ENCODE results near the gene APH1A.
A peak's percentile ranks its signal among the peaks of the same experiment; 100 is the strongest.
"Not testable (repeated sequence)": the region's sequence is repeated elsewhere in the genome, so short reads cannot be mapped to it uniquely, and the experiment has no call there.

The APH1A gene

DNA sequence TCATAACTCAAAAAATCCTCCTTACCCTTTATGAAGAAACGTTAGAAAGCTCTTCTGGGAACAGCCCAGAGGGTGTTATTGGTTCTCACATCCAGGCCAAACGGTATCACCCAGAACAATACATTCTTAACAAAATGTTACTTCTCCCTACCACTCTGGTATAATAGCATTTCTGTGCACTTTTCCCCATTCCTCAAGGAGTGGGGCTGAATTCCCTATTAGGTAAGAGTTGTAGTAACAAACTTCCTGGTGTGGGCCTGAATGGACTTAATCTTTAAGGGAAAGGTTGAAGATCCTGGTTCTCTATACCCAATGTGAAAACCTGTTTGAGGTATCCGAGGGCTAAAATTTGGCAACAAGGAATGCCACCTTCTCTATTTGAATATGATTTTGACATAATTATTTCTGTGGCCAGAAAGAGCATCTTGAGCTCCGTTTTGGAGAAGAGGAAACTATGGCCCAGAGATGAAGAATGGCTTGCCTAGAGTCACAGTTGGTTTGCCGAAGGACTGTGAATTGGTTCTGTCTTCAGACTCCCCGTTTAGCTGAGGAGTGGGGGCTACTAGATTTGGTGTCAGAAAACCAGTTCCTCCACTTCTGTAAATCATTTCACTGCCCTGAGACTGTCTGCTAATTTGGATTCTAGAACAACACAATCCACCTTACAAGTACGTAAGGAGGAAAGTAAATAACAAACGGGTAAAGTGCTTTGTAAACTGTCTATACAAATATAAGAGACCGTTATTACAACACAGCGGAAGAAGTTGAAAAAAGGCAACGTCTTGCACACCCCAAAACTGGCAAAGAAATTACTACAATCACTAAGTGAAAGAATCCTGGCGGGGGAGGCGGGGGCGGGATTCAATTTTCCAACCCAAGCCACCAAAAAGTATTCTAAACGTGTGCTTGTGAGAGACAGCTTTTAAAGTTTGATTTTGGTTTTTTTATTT lies 35.2 kb downstream of the APH1A start:
- no peak for DNase-seq (ENCODE audit: low spot score)

- DNase-seq (ENCODE audit: low spot score): not testable (repeated sequence)
Measured at GRCh38 chr1:150232921-150233320, 35.9 kb downstream of the APH1A start.

GRCh38 chr1:150228246-150228645 lies 40.6 kb downstream of the APH1A start:
- not testable (repeated sequence) for DNase-seq (ENCODE audit: low spot score)

DNA sequence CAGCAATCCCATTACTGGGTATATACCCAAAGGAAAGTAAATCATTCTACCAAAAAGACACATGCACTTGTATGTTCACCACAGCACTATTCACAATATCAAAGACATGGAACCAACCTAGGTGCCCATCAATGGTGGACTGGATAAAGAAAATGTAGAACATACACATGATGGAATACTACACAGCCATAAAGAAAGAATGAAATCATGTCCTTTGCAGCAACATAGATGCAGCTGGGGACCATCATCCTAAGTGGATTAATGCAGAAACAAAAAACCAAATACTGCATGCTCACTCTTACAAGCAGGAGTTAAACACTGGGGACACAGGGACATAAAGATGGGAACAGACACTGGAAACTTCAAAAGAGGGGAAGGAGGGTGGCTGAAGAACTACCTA lies 41.6 kb downstream of the APH1A start:
- no peak for DNase-seq (ENCODE audit: low spot score)

DNA sequence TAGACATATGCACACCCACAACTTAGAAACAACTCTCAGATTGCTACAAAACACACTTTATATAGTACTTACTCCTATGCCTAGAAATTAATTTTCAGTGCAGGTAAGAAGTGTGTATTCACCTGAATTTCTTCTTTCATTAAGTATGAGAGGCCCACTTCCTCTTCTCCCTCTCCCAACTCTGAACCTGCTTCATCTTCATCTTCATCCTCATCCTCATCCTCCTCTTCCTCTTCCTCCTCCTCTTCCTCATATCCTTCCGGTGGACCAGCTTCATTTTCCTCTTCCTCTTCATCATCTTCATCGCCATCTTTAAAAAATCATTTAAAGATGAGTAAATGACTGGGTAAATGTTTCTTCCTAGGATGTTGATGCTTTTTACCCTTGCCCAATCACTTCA lies 42.3 kb downstream of the APH1A start:
- no peak for DNase-seq (ENCODE audit: low spot score)

- no peak for DNase-seq (ENCODE audit: low spot score)
Measured at GRCh38 chr1:150225546-150225945, 43.3 kb downstream of the APH1A start.

- DNase-seq (ENCODE audit: low spot score): no peak
Measured at GRCh38 chr1:150224983-150225382, 43.8 kb downstream of the APH1A start.

DNA sequence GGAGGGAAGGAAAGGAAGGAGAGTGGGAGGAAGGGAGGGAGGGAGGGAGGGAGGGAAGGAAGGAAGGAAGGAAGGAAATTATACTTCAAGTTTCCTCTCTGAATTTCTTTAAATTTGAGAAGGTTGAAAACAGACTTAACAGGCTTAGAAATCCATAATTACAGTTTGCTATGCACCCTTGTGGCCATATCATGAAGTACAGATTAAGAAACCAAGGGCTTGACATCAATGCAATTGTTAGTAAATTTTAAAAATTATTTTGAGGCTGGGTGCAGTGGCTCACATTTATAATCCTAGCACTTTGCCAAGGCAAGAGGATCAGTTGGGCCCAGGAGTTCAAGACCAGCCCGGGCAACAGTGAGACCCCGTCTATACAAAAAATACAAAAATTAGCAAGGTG lies 47.3 kb downstream of the APH1A start:
- peak; percentile 14 for DNase-seq (ENCODE audit: low spot score)

GRCh38 chr1:150215855-150216254 lies 53.0 kb downstream of the APH1A start:
- not testable (repeated sequence) for DNase-seq (ENCODE audit: low spot score)

All from COLO829 (cell line).